Measurements from ENCODE around the gene LYSMD2.

DNA sequence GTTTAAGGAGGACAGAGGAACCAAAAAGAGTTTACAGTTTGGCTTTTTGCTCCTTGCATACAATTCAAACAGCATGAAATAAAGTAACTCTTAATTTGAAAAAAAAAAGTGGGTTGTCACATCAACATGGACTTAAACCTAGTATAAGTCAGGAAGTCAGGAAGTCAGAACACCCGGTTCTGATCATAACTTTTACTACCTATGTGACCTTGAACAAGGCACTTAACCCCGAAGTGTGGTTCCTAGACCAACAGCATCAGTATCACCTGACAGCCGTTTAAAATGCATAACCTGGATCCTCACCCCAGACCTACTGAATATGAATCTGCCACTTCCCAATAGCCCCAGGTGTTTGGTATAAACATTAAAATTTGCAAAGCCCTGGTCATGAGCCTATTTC, 18.7 kb downstream of the LYSMD2 start:
- TF ChIP-seq, protein P1, sequence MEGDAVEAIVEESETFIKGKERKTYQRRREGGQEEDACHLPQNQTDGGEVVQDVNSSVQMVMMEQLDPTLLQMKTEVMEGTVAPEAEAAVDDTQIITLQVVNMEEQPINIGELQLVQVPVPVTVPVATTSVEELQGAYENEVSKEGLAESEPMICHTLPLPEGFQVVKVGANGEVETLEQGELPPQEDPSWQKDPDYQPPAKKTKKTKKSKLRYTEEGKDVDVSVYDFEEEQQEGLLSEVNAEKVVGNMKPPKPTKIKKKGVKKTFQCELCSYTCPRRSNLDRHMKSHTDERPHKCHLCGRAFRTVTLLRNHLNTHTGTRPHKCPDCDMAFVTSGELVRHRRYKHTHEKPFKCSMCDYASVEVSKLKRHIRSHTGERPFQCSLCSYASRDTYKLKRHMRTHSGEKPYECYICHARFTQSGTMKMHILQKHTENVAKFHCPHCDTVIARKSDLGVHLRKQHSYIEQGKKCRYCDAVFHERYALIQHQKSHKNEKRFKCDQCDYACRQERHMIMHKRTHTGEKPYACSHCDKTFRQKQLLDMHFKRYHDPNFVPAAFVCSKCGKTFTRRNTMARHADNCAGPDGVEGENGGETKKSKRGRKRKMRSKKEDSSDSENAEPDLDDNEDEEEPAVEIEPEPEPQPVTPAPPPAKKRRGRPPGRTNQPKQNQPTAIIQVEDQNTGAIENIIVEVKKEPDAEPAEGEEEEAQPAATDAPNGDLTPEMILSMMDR (IDR thresholded peaks at IDR 0.05), result no peak
- TF ChIP-seq YY1 (IDR thresholded peaks at IDR 0.05; ENCODE audit: low read depth), result no peak
- no peak for TF ChIP-seq RFX5 (IDR thresholded peaks at IDR 0.05; ENCODE audit: low read length)
- TF ChIP-seq, protein P2, sequence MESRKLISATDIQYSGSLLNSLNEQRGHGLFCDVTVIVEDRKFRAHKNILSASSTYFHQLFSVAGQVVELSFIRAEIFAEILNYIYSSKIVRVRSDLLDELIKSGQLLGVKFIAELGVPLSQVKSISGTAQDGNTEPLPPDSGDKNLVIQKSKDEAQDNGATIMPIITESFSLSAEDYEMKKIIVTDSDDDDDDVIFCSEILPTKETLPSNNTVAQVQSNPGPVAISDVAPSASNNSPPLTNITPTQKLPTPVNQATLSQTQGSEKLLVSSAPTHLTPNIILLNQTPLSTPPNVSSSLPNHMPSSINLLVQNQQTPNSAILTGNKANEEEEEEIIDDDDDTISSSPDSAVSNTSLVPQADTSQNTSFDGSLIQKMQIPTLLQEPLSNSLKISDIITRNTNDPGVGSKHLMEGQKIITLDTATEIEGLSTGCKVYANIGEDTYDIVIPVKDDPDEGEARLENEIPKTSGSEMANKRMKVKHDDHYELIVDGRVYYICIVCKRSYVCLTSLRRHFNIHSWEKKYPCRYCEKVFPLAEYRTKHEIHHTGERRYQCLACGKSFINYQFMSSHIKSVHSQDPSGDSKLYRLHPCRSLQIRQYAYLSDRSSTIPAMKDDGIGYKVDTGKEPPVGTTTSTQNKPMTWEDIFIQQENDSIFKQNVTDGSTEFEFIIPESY (IDR thresholded peaks at IDR 0.05; ENCODE audit: borderline replicate concordance, low read depth), result no peak
- TF ChIP-seq, protein P3, sequence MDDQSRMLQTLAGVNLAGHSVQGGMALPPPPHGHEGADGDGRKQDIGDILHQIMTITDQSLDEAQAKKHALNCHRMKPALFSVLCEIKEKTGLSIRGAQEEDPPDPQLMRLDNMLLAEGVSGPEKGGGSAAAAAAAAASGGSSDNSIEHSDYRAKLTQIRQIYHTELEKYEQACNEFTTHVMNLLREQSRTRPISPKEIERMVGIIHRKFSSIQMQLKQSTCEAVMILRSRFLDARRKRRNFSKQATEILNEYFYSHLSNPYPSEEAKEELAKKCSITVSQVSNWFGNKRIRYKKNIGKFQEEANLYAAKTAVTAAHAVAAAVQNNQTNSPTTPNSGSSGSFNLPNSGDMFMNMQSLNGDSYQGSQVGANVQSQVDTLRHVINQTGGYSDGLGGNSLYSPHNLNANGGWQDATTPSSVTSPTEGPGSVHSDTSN (IDR thresholded peaks at IDR 0.05), result no peak
- TF ChIP-seq, protein P4, sequence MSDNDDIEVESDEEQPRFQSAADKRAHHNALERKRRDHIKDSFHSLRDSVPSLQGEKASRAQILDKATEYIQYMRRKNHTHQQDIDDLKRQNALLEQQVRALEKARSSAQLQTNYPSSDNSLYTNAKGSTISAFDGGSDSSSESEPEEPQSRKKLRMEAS (IDR thresholded peaks at IDR 0.05; ENCODE audit: low read depth), result no peak
- no peak for TF ChIP-seq EZH2phosphoT487 (IDR thresholded peaks at IDR 0.05; ENCODE audit: borderline replicate concordance, low read depth)
- TF ChIP-seq EP300 (IDR thresholded peaks at IDR 0.05; ENCODE audit: borderline replicate concordance in 1 of 2, low read depth in 1 of 2, low read length in 1 of 2), result no peak
